Smooth muscle cell (in vitro differentiated cells): ENCODE data around the gene NUPR1. TPM values are rescaled to one million over a fixed set of nuclear protein-coding genes. Genes with fewer than 3 reads are reported as not detected.
"Not testable (repeated sequence)": the region's sequence is repeated elsewhere in the genome, so short reads cannot be mapped to it uniquely, and the experiment has no call there.

Experiments
- DNase-seq: peaks from one replicate; lab custom pipeline; 2025; ENCODE audit not compliant: unreplicated experiment; lab: John Stamatoyannopoulos, UW
- H2AFZ ChIP-seq: fragments of 200-600 bp; sonication (generic); 2 replicates; pipeline ENCODE4 v1.6.0; 2016; ENCODE audit warnings: antibody characterized with exemption, low read depth, mild to moderate bottlenecking
- H3F3A ChIP-seq: fragments of 200-600 bp; sonication (generic); 2 replicates; pipeline ENCODE4 v1.6.0; 2017; ENCODE audit warnings: antibody characterized with exemption, low read depth
- H3K27ac ChIP-seq: fragments of 200-600 bp; sonication (generic); 2 replicates; pipeline ENCODE4 v1.5.1; 2016; ENCODE audit warnings: low read depth, mild to moderate bottlenecking
- H3K27me3 ChIP-seq: fragments of 200-600 bp; sonication (generic); 2 replicates; pipeline ENCODE4 v1.6.1; 2016; ENCODE audit warnings: low read depth, mild to moderate bottlenecking
- H3K36me3 ChIP-seq: fragments of 200-600 bp; sonication (generic); 2 replicates; pipeline ENCODE4 v1.5.1; 2016; ENCODE audit warnings: low read depth
- H3K4me1 ChIP-seq: fragments of 200-600 bp; sonication (generic); 2 replicates; pipeline ENCODE4 v1.5.1; 2016; ENCODE audit warnings: low read depth
- H3K4me2 ChIP-seq: fragments of 200-600 bp; sonication (generic); 2 replicates; pipeline ENCODE4 v1.6.0; 2016; ENCODE audit warnings: mild to moderate bottlenecking
- H3K4me3 ChIP-seq: fragments of 200-600 bp; sonication (generic); 2 replicates; pipeline ENCODE4 v1.5.1; 2016; ENCODE audit warnings: mild to moderate bottlenecking
- H3K79me2 ChIP-seq: fragments of 200-600 bp; sonication (generic); 2 replicates; pipeline ENCODE4 v1.6.0; 2016; ENCODE audit warnings: low read depth, mild to moderate bottlenecking
- H3K9ac ChIP-seq: fragments of 200-600 bp; sonication (generic); 2 replicates; pipeline ENCODE4 v1.6.0; 2016; ENCODE audit warnings: low read depth
- H3K9me3 ChIP-seq: fragments of 200-600 bp; sonication (generic); replicated peaks from 2 replicates; pipeline ENCODE4 v1.5.1; 2016; ENCODE audit warnings: low read depth
- H4K20me1 ChIP-seq: fragments of 200-600 bp; sonication (generic); 2 replicates; pipeline ENCODE4 v1.6.0; 2016; ENCODE audit warnings: low read depth
- WGBS: methylation state at CpG from one replicate; pipeline ENCODE4 v1.1.7; 2016; ENCODE audit warnings: low lambda C conversion rate; 5-methylcytosine and 5-hydroxymethylcytosine counted together
- polyA plus RNA-seq: library from polyadenylated mRNA; unstranded; fragments of >200 nt; fragmentation: Nextera tagmentation; extraction: Ambion mirVana; gene quantifications from 2 replicates; pipeline ENCODE4 v1.2.1, GENCODE V29; 2016
- total RNA-seq: library from RNA; depleted of rRNA; stranded (reverse); fragments of >200 nt; gene quantifications from 2 replicates; pipeline ENCODE4 v1.2.3, GENCODE V29; 2014
- TF ChIP-seq, protein P1 (sequence below): fragments of 200-600 bp; sonication (generic); IDR thresholded peaks from 2 replicates; pipeline ENCODE4 v1.5.1; 2017; ENCODE audit warnings: borderline replicate concordance, mild to moderate bottlenecking, antibody characterized with exemption; ENCODE audit not compliant: insufficient read depth, poor library complexity, severe bottlenecking

Gene NUPR1
- total and polyA plus RNA-seq, 2 experiments from 2014 or later: 0.67 to 22.2 TPM

DNA sequence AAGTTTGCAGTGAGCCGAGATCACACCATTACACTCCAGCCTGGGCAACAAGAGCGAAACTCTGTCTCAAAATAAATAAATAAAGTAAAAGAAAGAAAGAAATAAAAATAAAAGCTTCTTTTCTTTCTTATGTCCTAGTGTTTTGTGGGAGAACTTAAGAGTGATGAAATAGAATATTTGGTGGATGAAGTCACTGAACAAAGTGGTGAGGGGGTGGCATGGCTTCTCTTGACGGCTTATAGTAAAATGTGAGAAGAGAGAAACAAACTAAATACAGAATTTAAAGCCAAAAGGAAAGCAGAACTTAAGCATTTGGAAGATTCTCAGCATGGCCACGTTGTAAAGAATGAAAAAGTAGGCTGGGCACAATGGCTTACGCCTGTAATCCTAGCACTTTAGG lies 30.2 kb upstream of the NUPR1 start:
- no peaks in the 10 kb centered on the region for H4K20me1 ChIP-seq
- H3K27ac ChIP-seq: no peak overlapping the region
- no peak overlapping the region for H3K4me3 ChIP-seq
- peaks cover 6% of the 10 kb centered on the region for H3K4me1 ChIP-seq
- H3F3A ChIP-seq: no peaks in the 10 kb centered on the region
- H3K4me2 ChIP-seq: no peak overlapping the region
- TF ChIP-seq, protein P1, sequence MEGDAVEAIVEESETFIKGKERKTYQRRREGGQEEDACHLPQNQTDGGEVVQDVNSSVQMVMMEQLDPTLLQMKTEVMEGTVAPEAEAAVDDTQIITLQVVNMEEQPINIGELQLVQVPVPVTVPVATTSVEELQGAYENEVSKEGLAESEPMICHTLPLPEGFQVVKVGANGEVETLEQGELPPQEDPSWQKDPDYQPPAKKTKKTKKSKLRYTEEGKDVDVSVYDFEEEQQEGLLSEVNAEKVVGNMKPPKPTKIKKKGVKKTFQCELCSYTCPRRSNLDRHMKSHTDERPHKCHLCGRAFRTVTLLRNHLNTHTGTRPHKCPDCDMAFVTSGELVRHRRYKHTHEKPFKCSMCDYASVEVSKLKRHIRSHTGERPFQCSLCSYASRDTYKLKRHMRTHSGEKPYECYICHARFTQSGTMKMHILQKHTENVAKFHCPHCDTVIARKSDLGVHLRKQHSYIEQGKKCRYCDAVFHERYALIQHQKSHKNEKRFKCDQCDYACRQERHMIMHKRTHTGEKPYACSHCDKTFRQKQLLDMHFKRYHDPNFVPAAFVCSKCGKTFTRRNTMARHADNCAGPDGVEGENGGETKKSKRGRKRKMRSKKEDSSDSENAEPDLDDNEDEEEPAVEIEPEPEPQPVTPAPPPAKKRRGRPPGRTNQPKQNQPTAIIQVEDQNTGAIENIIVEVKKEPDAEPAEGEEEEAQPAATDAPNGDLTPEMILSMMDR: no peak
- H3K79me2 ChIP-seq: peaks cover 5% of the 10 kb centered on the region
- no peaks in the 10 kb centered on the region for H3K27me3 ChIP-seq
- no peak overlapping the region for H2AFZ ChIP-seq
- H3K9ac ChIP-seq: no peak overlapping the region
- no peak for DNase-seq
- no peaks in the 10 kb centered on the region for H3K36me3 ChIP-seq
- peaks cover 4% of the 10 kb centered on the region for H3K9me3 ChIP-seq
- 75% methylated on average over 5 of the region's 5 CpGs for WGBS

DNA sequence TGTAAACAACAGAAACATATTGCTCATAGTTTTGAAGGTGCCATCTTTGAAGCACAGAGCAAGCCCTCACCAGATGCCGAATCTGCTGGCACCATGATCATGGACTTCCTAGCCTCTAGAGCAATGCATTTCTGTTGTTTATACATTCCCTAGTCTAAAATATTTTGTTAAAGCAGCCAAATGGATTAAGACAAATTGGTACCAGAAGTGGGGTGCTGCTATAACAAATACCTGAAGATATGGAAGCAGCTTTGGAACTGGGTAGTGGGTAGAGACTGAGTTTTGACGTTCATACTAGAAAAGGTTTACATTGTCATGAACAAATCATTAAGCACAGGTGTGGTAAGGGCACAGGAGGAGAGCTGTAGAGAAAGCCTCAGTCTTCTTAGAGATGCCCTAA lies 28.5 kb upstream of the NUPR1 start:
- Histone ChIP-seq H3K4me2 (no peak overlapping the region), H3K4me3 (no peak overlapping the region), H3K27me3 (no peaks in the 10 kb centered on the region), H3K9me3 (peaks cover 4% of the 10 kb centered on the region), H3K79me2 (peaks cover 5% of the 10 kb centered on the region), H4K20me1 (no peaks in the 10 kb centered on the region), H3K4me1 (peaks cover 4% of the 10 kb centered on the region), H3F3A (no peaks in the 10 kb centered on the region), H3K27ac (no peak overlapping the region), H3K36me3 (no peaks in the 10 kb centered on the region), H3K9ac (no peak overlapping the region), H2AFZ (no peak overlapping the region)
- TF ChIP-seq, protein P1: no peak
- DNase-seq: no peak
- 98% methylated on average over 2 of the region's 2 CpGs for WGBS

DNA sequence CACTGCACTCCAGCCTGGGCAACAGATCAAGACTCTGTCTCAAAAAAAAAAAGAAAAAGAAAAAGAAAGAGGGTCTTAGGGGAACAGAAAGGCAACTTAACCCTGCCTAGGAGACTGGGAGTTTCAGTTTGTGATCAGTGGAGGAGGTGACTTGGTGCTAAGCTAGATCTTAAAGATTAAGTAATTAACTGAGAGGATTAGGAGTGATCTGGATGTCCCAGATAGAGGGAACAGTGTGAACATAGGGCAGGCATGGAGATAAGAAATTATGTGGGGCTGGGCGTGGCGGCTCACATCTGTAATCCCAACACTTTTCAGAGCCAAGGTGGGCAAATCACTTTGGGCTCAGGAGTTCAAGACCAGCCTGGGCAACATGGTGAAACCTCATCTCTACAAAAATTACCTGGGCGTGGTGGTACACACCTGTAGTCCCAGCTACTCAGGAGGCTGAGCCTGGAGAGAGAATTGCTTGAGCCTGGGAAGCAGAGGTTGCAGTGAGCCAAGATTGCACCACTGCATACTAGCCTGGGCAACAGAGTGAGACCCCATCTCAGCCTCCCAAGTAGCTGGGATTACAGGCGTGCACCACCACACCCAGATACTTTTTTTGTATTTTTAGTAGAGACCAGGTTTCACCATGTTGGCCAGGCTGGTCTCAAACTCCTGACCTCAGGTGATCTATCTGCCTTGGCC lies 27.6 kb upstream of the NUPR1 start:
- not testable (repeated sequence) for H3K36me3 ChIP-seq, H3K79me2 ChIP-seq, DNase-seq, H2AFZ ChIP-seq, H3K27ac ChIP-seq, H3K9ac ChIP-seq, H3K27me3 ChIP-seq, H3K4me2 ChIP-seq, H3F3A ChIP-seq, H3K4me1 ChIP-seq, H3K9me3 ChIP-seq, H3K4me3 ChIP-seq, H4K20me1 ChIP-seq
- WGBS: 99% methylated on average over 4 of the region's 4 CpGs

DNA sequence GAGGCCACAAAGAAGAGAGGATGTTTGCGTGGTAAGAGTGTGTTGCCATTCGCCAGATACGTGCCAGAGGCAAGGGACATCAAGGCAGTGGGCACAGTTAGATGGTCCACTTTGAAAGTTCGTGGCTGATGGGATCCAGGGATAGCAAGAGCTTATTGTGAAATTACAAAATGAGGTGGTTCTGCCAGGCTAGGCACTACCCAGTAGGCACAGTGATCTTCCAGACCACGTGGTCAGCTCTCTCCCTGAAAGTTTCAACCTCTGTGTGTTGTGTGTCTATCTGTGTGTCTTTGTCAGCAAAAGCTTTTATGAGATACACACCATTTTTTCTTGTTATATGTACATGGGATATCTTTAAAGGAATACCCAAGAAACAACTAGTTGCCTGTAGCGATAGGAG lies 24.4 kb upstream of the NUPR1 start:
- H2AFZ ChIP-seq: no peak overlapping the region
- H3K4me3 ChIP-seq: no peak overlapping the region
- WGBS: 94% methylated on average over 6 of the region's 6 CpGs
- no peaks in the 10 kb centered on the region for H3K27me3 ChIP-seq
- H3K4me1 ChIP-seq: no peaks in the 10 kb centered on the region
- no peak for DNase-seq
- no peak overlapping the region for H3K4me2 ChIP-seq
- no peak overlapping the region for H3K27ac ChIP-seq
- no peaks in the 10 kb centered on the region for H3F3A ChIP-seq
- H3K9me3 ChIP-seq: peaks cover 4% of the 10 kb centered on the region
- TF ChIP-seq, protein P1: no peak
- H3K36me3 ChIP-seq: no peaks in the 10 kb centered on the region
- peaks cover 5% of the 10 kb centered on the region for H3K79me2 ChIP-seq
- H3K9ac ChIP-seq: no peak overlapping the region
- H4K20me1 ChIP-seq: no peaks in the 10 kb centered on the region
